Stimulated activated naive CD4-positive, alpha-beta T cell treated with Interleukin-2 at 50 U/mL for 16 hours (primary cell): ENCODE results near the gene MAPKAPK3.
"Not testable (repeated sequence)": the region's sequence is repeated elsewhere in the genome, so short reads cannot be mapped to it uniquely, and the experiment has no call there.

Experiments
- DNase-seq: peaks from one replicate; lab custom pipeline; 2025; lab: John Stamatoyannopoulos, UW

MAPKAPK3 gene

GRCh38 chr3:50656417-50657195 is 39.7 kb downstream of the MAPKAPK3 start:
- no peak for DNase-seq

- DNase-seq: no peak
Measured at GRCh38 chr3:50657407-50657806, 40.5 kb downstream of the MAPKAPK3 start.

DNA sequence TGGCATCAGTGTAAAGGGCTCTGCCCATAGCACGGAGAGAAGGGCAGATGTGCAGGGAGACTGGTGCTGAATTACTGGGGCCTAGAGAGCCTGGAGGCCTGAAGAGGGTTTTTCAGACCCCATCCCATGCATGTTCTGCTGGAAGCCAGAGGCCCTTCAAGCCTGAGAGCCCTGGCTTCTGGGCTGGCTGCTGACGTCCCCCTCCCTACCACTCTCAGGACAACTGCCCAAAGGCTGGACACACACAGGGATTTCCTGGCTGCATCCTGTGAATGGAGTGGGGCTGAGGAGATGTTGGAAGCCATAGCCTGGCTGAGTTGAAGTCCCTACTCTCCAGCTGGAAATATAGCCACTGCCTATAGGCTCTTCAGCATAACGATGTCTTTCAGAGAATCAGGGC is 40.9 kb downstream of the MAPKAPK3 start:
- no peak for DNase-seq

DNA sequence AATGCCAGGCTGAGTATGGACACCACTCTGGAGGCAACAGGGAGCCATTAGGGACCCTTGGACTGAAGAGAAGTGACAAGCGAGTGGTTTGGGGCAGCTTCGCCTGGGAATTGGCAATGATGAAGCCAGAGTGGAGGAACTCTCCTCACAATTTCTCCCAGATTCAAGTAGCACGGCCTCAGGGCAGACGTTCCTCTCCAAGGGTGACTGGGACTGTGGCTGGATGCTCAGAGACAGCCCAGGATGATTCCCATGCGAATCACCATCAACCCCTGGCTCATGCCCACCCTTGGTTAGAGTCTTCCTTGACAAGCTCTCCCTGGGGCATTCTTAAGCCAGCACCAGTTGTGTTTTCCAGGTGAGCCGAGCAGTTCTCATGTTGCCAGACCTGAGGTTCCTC is 41.5 kb downstream of the MAPKAPK3 start:
- no peak for DNase-seq

DNA sequence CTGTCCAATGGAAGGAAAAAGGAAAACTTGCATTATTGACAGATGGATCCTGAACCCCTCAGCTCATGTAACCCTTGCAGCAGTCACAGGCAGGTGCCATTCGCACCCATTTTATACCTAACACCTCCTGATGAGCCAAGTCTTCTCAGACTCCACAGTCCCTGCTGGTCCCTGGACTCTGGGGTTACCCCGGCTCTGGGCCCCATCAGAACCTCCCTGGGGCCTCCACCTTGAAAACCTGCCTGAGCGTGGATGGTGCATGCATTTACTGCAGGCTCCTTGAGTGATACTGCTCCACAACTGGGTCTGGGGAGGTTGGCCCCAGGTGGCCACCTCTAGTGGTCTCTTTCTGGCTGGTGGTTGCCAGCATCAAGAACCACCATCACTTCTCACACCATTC is 41.9 kb downstream of the MAPKAPK3 start:
- DNase-seq: no peak

- DNase-seq: no peak
Measured at GRCh38 chr3:50660386-50660785, 43.4 kb downstream of the MAPKAPK3 start.

DNA sequence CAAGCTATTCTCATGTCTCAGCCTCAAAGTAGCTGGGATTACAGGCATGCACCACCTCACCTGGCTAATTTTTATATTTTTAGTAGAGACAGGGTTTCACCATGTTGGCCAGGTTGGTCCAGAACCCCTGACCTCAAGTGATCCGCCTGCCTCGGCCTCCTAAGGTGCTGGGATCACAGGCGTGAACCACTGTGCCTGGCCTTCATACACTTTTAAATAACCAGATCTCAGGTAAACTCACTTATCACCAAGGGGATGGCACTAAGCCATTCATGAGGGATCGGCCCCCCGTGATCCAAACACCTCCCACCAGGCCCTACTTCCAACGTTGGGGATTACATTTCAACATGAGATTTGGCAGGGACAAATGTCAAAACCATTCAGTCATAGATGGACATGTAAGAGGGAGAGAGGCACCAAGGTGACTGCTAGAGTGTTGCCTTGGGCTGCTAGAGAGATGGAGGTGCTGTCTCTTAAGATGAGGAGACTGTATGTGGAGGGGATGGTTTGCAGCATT is 44.4 kb downstream of the MAPKAPK3 start:
- no peak for DNase-seq

DNA sequence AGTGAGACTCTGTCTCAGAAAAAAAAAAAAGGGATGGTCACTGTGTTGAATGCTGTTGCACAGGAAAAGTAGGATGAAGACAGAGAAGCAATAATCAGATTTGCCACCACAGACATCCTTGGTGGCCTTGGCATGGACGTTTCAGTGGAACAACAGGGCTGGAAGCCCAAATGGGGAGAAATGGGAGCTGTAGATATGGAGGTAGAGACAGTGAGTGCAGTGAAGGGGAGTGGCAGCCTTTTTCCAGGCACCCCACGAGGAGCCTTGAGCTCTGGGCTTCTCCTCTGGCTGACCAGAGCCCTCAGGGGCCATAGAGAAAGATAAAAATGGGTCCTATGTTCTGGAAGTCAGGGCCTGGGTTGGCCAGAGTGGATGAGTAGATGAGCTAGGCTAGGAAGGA is 45.5 kb downstream of the MAPKAPK3 start:
- DNase-seq: no peak

GRCh38 chr3:50665081-50665840 is 48.3 kb downstream of the MAPKAPK3 start:
- DNase-seq: no peak

GRCh38 chr3:50665841-50666115 is 48.8 kb downstream of the MAPKAPK3 start:
- DNase-seq: not testable (repeated sequence)

- no peak for DNase-seq
Measured at GRCh38 chr3:50666837-50667236, 49.9 kb downstream of the MAPKAPK3 start.

DNA sequence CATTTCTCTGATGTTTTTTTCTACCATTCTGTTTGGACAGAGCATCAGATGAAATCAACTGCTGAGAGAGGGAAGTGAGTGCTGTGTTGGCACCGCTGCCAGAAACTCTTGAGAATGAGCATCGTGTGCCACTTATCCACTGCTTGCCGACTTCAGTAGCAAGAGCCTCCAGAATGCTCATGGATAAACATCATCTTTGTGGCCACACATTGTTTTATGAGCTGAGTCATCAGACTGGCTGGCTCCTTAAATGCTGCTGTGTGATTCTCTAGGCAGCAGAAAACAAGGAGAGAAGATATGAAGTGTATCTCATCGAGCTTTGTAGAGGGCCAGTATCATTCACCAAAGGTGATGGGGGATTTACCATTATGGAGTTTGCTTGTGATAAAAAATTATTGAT is 54.4 kb downstream of the MAPKAPK3 start:
- DNase-seq: no peak

- DNase-seq: no peak
Measured at GRCh38 chr3:50672656-50673055, 55.7 kb downstream of the MAPKAPK3 start.

DNA sequence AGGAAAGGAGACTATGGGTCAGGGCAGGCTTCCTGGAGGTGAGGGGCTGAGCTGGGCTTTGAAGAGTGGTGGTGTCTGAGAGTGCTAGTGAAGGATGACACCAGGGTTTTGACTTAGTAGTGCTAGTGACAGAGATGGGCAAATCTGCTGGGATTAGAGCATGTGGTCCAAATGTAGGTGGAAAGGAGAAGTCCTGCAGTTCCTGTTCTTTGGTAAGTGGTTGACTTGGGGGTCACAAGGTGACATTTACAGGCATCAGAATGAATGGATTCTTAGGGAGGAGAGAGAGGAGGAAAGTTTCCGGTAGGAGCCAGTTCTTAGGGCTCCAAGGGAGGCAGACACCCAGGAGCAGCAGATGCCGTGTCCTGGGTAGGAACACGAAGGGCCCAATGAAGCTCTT is 57.0 kb downstream of the MAPKAPK3 start:
- DNase-seq: no peak

GRCh38 chr3:50674349-50675178 is 57.6 kb downstream of the MAPKAPK3 start, which contains the start of gene DOCK3:
TSS of gene DOCK3 (plus strand) at chr3:50674927. CDS start at chr3:50675264, 337 bp downstream.
- DNase-seq: peak; percentile 34

DNA sequence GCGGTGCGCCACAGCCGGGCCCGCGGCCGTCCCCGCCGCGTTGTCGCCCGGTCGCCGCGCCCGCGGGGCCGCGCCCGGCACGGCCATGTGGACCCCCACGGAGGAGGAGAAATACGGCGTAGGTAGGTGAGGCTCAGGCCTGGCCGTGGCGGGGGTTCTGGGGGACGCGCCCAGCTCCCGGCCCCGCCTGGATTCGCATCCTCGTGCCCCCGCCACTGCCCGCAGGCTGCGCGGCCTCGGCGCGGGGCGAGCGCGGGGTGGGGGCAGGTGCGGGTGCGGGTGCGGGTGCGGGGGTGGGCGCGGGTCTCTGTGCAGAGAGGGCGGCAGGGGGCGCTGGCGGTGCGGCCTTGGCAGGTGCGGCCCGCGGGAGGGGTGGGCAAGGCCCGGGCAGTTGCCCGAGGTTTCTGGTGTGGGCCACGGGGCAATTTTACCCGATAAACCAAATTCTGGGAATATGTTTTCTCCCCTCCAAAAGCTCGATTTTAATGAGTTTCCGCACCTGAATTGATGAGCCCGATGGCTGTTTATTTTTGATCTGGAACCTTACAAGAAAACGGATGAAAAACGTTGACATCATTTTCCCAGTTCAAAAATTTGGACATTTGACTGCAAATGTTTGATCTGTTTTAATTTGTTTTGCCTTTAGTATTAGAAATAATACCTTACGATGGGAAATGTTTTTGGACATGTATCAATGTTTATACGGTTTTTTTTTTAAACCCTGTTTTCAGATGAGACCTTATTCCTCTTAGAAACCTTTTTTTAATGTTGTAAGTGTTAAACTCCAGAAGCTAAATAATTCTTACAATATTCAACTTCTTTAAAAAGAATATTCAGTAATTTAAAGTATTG is 58.5 kb downstream of the MAPKAPK3 start:
- peak; percentile 46 for DNase-seq

DNA sequence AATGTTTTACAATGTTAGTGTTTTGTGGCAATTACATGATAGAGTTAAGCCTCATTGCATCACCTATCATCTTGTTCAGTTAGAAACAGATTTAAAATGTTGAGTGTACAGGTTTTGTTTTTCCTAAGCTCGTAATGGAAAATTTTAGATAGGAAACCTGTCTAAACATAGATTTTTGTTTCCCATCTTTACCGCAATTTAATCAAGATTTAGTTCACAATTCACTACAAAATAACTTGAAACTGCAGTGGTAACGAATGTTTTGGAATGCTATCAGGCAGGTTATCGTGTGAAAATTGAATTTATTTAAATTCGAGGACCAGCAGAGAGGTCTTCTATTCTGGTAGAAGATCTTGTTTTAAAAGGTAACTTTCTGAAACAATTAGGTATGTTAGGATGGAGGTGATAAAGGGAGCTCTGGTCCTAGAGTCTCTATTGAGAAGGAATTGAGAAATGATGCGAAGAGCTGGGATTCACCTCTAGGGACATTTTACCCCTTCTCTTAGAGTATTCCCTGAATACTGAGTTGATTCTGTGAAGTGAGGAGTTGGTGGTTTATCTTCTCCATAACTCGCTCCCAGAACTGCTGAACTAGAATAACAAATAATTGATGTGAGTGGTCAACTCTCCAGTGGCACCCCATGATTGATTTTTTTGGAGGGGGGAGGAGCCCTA is 59.2 kb downstream of the MAPKAPK3 start:
- DNase-seq: no peak

DNA sequence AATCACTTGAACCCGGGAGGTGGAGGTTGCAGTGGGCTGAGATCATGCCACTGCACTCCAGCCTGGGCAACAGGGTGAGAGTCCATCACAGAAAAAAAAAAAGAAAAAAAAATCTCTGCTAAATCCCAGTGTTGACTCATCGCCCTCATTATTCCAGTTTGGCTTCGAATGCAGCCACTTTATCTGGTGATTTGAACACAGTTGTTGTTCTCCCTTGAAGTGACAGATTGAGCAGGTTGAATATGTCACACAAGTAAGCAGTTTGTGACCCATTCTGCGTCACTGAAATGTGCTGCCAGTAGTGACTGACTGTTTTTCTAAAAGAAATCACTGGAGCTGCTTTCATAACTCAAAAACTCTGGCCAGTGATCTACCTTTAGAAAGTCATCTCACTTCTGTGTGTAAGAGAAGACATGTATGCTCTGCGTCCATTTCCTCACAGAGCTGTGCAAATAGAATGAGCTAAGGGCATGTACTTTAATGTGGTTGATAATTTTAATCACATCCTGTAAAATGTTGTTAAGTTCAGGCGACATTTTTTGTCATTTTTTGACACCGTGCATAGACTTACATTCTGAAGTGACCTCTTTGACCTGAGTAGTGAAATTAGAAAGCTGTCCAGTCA is 70.3 kb downstream of the MAPKAPK3 start:
- DNase-seq: no peak

- DNase-seq: no peak
Measured at GRCh38 chr3:50687916-50688315, 71.0 kb downstream of the MAPKAPK3 start.

DNA sequence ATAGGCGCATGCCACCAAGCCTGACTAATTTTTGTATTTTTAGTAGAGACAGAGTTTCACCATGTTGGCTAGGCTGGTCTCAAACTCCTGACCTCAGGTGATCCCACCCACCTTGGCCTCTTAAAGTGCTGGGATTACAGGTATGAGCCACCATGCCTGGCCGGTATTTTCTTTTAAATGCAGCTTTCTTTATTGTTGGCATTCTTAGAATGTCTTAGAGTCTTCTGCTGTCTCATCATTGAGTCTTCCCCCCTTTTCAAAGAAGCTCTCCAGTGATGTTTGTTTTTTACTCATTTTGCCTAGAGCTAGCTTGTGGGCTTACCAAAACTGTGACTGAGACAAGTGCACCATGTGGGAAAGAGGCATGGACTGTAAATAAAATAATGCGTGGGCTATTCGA is 71.7 kb downstream of the MAPKAPK3 start:
- DNase-seq: not testable (repeated sequence)
